H1 (cell line): ENCODE results near the gene HSPA12A. TPM values are rescaled to one million over a fixed set of nuclear protein-coding genes. Genes with fewer than 3 reads are reported as not detected.

Experiments used
- BCL11A ChIP-seq, 2 experiments: IDR thresholded peaks; one replicate each; pipeline ENCODE4 v1.6.1; 2011; ENCODE audit warnings: low read depth in 2 of 2, low read length in 2 of 2, mild to moderate bottlenecking in 2 of 2
- CHD1 ChIP-seq: IDR thresholded peaks from 2 replicates; pipeline ENCODE4 v1.6.1; 2012; ENCODE audit warnings: low read depth, low read length, improper control_type of control experiment
- MAX ChIP-seq: IDR thresholded peaks from 2 replicates; pipeline ENCODE4 v1.6.1; 2012; ENCODE audit warnings: inconsistent platforms
- RAD21 ChIP-seq, 2 experiments: IDR thresholded peaks in 1 of 2; conservative IDR thresholded peaks in 1 of 2; 2 replicates each; pipeline ENCODE4 v1.6.1; 2011; ENCODE audit warnings: low read depth in 2 of 2, low read length in 2 of 2, improper control_type of control experiment in 1 of 2, inconsistent platforms in 1 of 2, mild to moderate bottlenecking in 1 of 2, moderate library complexity in 1 of 2
- SAP30 ChIP-seq: fragments of 300-600 bp; sonication (generic); IDR thresholded peaks from 2 replicates; pipeline ENCODE4 v1.7.1; 2012; ENCODE audit warnings: low read length, moderate library complexity, mild to moderate bottlenecking, inconsistent platforms; ENCODE audit not compliant: insufficient read depth, insufficient replicate concordance
- SRF ChIP-seq: IDR thresholded peaks from 2 replicates; pipeline ENCODE4 v1.6.1; 2011; ENCODE audit warnings: mild to moderate bottlenecking, low read depth, low read length, moderate library complexity
- TBP ChIP-seq: IDR thresholded peaks from 2 replicates; pipeline ENCODE4 v1.6.1; 2011; ENCODE audit warnings: low read depth, low read length, improper control_type of control experiment
- polyA plus RNA-seq, 7 experiments: library from polyadenylated mRNA; depleted of rRNA in 3 of 7; stranded (reverse) in 5 of 7; unstranded in 2 of 7; fragments of >200 nt in 5 of 7; fragments of 200-250 nt in 2 of 7; gene quantifications; 1 replicate in 5 of 7; 2 replicates in 1 of 7; 4 replicates in 1 of 7; pipeline versions ENCODE4 v1.2.1 to v1.2.3, GENCODE V29; 2011 to 2013; ENCODE audit warnings: missing spikeins in 2 of 7, mixed read lengths in 2 of 7
- total RNA-seq: library from RNA; stranded (reverse); fragmentation: NEBNext Ultra II Directional; extraction: Animal tissue kit (Norgen Biotek cat#: 25700); gene quantifications from 2 replicates; pipeline ENCODE4 v1.2.1, GENCODE V29; 2021

The HSPA12A gene
- total and polyA plus RNA-seq, 2 of the 8 experiments (the other 6 are each of a cell fraction or from before 2014, with no cell fraction given) = 3.1 to 6.9 TPM

- TF ChIP-seq SAP30 = no peak
- TF ChIP-seq TBP = no peak
- TF ChIP-seq BCL11A (IDR thresholded peaks at IDR 0.05; ENCODE audit: low read depth in 2 of 2, low read length in 2 of 2) = no peak
- TF ChIP-seq RAD21 (IDR thresholded peaks at IDR 0.05 in 1 of 2, conservative IDR thresholded peaks at IDR 0.05 in 1 of 2; ENCODE audit: low read depth in 2 of 2, low read length in 2 of 2) = peak in 1 of 2 experiments; percentile 35; a peak in 1 of 4 replicates
- no peak for TF ChIP-seq MAX
- TF ChIP-seq CHD1 = no peak
- TF ChIP-seq SRF = no peak
Measured at GRCh38 chr10:116766837-116767634, 24.7 kb upstream of the HSPA12A start (continued).
